ENCODE results near the gene ERMP1. TPM values are rescaled to one million over a fixed set of nuclear protein-coding genes. Genes with fewer than 3 reads are reported as not detected.

Gene ERMP1
- total RNA-seq, 8 experiments from 2014 or later: 3.9 to 12.2 (median 6.0) TPM

DNA sequence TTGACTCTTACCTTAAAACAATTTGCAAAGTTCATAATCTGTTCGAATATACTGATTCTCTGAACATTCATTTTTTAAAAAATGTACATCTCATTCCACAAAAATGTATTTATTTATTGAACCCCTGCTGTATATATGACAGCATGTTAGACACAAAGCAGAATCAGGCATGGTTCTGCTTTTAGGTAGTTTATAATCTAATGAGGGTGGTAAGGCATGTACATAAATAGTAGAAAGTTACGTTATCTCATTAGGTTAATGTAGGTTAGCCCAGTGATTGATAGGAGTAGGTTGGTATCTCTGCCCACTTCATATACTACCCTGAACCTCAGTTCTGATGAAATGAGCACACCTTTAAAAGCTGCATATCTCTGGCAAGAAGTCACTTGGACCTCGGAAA lies 89.8 kb downstream of the ERMP1 start:
- H3K27ac ChIP-seq: no peak overlapping the region
- H3K4me1 ChIP-seq (replicated peaks in 1 of 2): peaks cover 0 to 8% of the 10 kb centered on the region in 2 donors
- in situ Hi-C loops (cut with MboI; ENCODE audit: low pct_unique_long_range_greater_than_20kb in 2 of 9, low sequenced_read_pairs in 9 of 9, unreplicated experiment in 9 of 9): no loop called here
- ATAC-seq (replicated peaks in 6 of 8): no peak
- H3K4me3 ChIP-seq: no peak overlapping the region
- WGBS, 10 experiments: 59 to 100% (median 97%) methylated on average over 1 to 3 of the region's 3 CpGs; no CpG with 5 or more reads in 1 of the 10 experiments

- no peak overlapping the region for H3K4me3 ChIP-seq
- 58 to 100% (median 85%) methylated on average over 1 to 2 of the region's 2 CpGs for WGBS, 10 experiments
- H3K27ac ChIP-seq: no peak overlapping the region
- no peak for ATAC-seq (replicated peaks in 6 of 8)
- in situ Hi-C loops (cut with MboI; ENCODE audit: low pct_unique_long_range_greater_than_20kb in 2 of 9, low sequenced_read_pairs in 9 of 9, unreplicated experiment in 9 of 9): no loop called here
- peaks cover 0 to 3% of the 10 kb centered on the region in 2 donors for H3K4me1 ChIP-seq (replicated peaks in 1 of 2)
Measured at GRCh38 chr9:5736563-5737346, 96.2 kb downstream of the ERMP1 start.

- no peak overlapping the region for H3K27ac ChIP-seq
- ATAC-seq (replicated peaks in 6 of 8): no peak
- no peak overlapping the region for H3K4me3 ChIP-seq
- in situ Hi-C loops (cut with MboI; ENCODE audit: low pct_unique_long_range_greater_than_20kb in 2 of 9, low sequenced_read_pairs in 9 of 9, unreplicated experiment in 9 of 9): no loop called here
- 60 to 100% (median 98%) methylated on average over 1 to 2 of the region's 2 CpGs for WGBS, 10 experiments
- no peaks in the 10 kb centered on the region for H3K4me1 ChIP-seq (replicated peaks in 1 of 2)
Measured at GRCh38 chr9:5735072-5735471, 97.8 kb downstream of the ERMP1 start.

Other genes starting within 250 kb of the ERMP1 start
- 10 to 100 TPM; 11.3 to 51.7 (median 20.2) TPM for gene RIC1, start 204.0 kb downstream of the ERMP1 start, total RNA-seq
- 1 to 10 TPM in 4 of 8 experiments, under 1 TPM in 4; 0.23 to 2.8 (median 0.94) TPM for gene MLANA, start 57.8 kb upstream of the ERMP1 start, total RNA-seq
- 10 to 100 TPM; 21.8 to 43.9 (median 36.7) TPM for gene RANBP6, start 182.5 kb upstream of the ERMP1 start, total RNA-seq